Endothelial cell of hepatic sinusoid (primary cell): ENCODE data around the gene IQCM.

ENCODE experiments used
- in situ Hi-C: cut with HindIII; loops from 2 replicates; pipeline ENCODE4 v1.10.0; 2017; ENCODE audit warnings: low sequenced_read_pairs

The IQCM gene

DNA sequence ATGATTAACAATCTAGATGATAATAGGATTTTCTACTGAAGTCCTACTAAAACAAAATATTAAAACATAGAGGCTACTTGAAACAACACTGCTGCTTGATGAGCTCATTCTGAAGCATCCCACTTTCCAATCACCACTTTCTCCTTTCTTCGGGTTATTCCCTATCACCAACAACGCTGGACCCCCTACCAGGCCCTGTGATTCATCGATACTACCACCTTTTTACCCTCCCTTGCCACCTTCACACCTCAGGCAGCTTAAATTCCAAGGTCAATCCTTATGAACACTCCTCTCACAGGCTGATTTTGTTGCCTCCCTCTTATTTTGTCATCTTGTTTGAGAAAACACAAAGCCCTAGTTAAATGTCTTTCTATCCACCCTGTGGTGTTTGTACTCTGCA is 102.6 kb downstream of the IQCM start:
- in situ Hi-C loops = no loop called here

DNA sequence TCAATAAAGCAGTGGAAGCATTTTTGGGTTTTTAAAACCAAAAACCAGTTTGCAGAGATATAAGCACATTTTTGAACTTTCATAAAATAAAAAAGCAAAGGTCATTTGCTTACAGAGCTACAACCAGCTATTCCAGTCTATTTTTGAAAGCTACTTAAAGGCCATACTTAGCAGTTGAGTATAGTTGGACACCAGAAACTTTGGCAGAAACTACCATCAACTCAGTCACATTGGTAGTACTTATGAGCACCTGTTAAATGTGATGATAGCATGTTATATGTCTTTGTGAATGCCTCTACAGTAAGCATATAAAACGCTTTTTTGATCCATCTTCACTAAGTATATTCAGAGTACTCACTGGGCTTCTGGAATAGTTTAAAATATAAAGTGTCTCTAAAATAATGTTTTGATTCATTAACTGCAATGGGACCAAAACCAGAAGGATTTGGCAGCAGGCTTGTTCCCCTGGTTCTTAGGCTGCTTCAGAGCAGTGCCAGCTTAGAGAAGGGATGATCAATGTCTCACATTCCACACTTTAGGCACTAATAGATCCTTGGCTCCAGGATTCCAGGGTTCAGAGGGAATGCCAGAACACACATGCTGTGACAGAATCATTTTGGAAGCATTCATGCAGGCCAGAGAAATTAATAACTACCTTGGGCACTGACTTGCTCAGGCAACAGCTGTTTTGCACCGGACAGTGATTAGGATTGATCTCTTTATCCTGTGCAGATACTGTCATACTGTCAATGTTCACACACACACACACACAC is 103.9 kb downstream of the IQCM start:
- in situ Hi-C loops = no loop called here

DNA sequence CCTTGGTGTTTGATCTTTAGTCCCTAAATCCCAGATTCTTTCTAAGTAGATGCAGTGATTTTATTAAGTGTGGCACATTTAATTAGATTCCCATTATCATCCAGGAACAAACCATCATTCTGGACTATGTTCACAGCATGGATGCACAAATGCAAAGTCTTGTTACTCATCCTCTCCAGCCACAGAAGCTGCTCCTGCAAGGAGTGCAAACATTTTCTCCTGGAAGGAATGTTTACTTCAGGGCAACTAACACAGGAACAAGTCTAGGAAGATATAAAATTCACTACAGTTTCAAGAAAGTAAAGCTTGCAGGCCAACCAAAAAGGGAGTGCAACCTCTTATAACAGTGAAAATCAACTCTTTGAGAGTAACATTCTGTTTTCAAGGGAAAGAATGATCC is 106.0 kb downstream of the IQCM start:
- in situ Hi-C loops = no loop called here

DNA sequence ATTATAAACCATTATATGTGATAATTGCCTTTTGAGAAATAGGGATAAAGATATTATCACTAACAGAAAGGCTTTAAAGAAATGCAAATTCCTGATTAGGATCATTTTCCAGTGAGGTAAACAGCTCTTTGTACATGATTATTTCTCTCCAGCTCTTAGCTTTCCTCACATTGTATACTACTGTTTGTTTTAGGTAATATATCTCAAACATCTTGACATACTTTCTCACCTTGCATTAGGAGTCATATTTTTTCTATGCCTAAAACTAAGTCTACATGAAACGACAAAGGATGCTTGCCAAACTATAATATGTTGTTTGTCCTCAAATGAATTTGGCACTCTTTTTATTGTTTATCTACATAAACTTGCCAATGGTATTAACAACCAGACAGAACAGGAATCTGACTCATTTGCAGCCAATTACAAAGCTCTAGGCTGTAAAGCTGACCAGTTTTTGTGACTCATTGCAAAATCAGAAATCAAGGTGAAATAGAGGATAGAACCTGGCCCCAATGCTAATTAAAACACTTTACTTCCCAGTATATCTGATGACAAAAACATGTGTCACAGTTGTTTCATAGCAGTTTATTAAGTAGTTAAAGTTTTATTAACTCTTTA is 107.0 kb downstream of the IQCM start:
- in situ Hi-C loops = no loop called here

DNA sequence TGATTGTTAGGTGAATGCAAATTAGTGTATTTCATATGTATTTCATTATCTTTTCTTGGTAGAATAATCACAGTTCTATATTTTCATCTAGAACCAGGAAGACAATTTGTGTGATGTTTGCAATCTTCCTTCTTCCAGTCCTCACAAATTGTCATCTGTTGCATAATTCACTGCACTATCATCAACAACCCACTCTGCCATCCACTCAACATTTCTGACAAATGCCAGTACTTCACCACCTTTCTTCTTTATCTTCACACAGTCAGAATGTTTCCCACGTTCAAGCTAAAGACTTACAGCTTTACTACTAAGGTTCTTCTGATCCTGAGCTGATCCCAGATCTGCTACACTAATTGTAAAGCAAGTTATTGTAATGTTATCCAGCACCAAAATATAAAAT is 107.8 kb downstream of the IQCM start:
- in situ Hi-C loops = no loop called here

DNA sequence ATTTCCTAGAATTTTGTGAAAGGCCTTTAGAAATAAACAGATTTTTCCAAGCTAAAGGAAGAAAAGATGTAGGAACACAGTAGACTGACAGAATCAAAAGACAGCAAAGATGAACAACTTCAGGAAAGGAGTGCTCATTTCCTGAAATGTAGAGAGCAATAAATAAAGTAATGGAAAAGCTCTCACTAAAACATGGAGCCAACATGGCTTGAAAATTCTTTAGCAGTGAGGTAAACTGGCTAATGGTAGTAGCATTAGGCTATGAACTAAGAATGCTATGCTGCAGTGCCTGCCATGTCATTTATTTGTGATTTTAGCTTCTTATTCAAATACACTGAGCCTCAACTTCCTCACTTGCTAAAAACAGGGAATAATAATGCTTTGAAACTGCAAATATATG is 108.7 kb downstream of the IQCM start:
- in situ Hi-C loops = no loop called here

DNA sequence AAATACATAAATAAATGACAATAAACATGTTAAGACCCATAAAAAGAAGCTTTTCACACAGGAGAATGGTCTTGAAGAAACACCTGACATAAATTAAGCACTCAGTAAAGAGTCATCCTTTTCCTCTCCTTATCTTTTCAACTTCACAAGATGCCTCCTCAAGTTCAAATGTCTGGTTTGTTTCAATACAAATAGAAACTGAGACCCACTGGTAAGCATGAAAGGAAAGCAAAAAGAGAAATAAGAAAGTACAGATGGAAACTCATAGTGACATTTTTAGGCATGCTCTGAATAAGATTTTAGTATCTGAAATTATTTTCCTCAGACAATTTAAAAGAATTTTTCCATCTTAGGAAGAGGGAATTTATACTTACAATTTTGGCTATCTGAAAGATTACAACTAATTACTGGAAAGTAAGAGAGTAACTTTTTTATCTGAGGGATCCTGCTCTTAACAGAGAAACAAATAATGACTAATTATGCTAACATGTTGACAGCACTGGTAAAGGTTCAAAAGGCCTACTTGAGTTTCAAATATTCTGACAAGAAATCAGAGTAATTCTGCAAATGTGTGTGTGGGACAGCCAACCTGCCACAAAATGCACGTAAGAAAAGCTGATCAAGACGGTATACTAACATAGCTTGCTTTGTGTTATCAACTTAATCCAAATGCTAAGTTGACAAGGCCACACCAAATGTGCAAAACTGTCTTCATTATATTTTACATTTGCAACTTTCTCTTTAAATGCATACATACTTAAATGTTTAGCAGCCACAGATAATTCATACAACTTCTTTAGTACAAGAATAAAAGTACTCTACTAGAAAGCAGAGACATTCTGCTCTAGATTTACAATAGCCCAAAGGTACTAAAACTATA is 113.0 kb downstream of the IQCM start:
- in situ Hi-C loops = no loop called here

DNA sequence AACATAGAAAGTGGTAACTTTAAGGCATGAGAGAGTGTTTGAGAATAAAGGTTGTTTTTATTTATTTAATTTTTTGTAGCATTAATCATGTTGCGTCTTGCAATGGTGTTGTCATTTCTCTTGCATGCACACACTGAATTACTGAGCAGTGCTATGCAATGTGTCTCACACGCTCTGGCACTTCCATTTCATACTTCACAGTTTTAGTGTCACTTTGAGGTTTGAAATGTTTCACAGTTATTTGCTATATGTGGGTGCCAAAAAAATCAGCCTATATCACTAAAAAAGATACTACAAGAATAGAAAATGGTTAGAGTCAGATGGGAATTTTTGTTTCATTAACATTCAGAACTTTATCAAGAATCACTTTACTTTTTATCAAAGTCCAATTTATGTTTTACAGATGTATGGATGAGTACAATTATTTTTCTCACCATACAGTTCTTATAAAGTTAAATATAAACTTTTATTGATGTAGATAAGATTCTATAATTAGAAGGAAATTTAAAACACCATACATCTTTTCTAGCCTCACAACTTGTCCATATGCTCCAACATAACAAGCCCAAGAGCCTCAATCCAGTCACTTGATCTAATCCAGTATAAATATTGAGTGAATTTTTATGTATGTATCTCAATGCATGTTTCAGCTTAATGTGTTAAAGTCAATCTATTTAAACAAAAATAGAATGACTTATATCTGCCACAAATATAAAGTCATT is 114.0 kb downstream of the IQCM start:
- in situ Hi-C loops = no loop called here

DNA sequence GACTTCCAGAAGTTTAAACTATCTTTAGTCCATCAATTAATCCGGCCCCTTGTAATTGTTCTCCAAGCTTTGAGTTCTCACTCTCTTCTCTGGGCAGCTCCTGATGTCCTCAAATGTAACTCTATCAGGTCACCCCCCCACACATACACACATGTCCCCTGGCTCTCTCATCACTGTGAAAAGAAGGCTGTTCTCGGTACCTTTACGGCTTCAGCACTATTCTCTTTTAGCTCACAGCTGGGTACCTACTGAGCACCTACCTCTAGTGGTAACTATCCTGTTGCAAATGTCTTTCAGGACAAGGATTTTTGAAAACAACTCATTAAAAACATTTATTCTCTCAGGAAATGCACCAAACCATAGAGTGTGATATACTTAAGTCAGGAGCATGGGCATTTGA is 115.4 kb downstream of the IQCM start:
- in situ Hi-C loops = no loop called here

DNA sequence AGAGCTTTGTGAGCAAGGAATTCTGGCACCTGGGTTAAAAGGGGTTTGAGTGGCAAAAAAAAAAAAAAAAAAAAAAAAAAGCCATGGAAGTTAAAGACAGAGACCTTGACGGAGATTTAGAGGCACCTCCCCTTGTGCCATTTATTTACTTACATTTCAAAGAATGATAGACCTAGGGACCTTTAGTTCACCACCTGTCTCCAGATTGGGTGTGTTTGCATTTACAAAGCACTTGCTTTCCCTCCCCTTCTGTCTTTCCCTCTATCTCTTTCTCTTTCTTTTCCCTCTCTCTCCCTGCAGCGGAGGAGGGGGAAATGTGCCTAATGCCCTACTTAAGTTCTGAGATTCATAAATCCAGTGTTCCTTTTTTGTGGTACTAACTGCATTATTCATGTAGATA is 116.0 kb downstream of the IQCM start:
- in situ Hi-C loops = no loop called here

DNA sequence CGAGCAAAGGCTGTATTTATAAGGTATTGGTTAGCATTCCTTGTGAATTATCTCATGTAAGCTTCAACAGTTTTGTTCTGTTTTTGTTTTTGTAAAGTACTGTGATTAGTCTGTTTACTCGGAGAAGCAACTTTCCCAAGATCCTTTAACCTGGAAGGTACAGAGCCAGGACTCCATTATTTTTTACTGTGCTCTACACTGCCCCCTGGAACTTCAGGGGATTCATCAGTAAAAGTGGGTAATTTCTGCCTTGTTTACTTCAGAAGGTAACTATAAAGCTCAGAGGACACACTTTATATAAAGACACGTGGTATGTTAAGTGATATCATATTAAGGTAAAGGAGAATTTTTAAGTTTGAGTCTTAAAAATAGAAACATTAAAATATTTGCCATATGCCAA is 124.9 kb downstream of the IQCM start:
- in situ Hi-C loops = no loop called here

DNA sequence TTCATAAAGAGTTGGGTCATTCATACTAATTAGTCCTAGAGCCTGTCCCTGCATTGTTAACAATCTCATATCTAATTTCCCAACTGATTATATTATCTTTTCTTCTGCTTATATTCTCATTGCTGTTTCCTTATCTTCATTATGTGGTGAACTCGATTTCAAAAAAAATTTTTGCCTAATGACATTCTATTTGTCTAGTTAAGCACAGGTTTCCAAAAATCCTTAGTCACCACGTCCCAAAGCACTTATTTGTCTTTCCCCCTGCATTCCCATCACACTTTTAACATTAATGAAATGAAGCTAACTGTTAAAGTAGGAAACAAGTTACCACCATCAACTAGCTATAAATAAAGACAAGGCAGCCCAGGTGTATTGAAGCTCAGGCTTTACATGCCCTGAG is 131.1 kb downstream of the IQCM start:
- in situ Hi-C loops = no loop called here

DNA sequence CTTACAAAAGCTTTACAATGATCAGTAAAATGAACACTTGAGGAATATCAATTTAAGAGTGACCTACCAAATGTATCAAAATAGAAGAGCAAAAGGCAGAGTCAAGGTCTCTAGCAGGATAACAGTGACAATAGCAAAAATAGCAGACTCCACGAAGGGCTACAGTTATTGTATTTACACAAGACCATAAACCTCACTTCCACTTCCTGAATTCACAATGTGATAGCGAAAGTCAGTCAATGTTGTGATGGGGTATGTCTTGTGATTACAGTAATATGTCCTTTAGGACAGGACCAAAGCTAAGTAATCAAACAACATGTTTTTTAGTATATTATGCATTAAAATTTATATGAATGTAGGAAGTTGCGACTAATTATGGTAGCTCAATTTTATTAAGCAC is 139.6 kb downstream of the IQCM start:
- in situ Hi-C loops = no loop called here

DNA sequence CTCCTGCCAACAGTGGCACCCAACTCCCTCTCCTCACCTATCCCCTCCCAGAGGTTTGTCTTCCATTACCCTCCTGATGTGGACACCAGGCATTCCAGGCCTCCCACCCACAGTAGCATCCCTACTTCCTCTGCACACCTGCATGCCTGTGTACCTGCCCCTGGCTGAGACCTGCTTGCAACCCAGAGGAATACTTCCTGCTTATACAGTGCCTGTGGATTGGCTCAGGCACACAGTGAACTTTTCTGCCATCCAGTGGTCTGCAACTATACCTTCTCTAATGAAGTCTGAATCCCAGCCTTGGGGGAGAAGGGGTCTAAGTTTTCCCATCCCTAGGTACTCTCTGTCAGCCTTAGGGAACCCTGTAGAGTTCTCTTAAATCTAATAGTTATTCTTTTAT is 169.9 kb downstream of the IQCM start:
- in situ Hi-C loops = no loop called here

DNA sequence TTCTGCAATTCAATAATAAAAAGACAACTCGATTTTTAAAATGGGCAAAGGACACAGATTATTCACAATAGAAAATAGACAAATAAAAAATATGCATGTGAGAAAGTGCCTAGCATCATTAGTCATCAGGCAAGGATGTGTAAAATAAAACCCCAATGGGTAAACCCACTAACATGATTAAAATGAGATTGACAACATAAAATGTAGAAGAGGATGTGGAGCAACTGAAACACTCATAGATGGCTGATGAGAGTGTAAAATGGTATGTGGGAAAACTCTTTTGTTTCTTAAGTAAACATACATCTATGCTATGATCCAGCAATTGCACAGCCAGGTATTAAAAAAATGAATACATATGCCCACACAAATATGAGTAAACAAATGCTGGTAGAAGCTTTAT is 177.6 kb downstream of the IQCM start:
- in situ Hi-C loops = no loop called here

DNA sequence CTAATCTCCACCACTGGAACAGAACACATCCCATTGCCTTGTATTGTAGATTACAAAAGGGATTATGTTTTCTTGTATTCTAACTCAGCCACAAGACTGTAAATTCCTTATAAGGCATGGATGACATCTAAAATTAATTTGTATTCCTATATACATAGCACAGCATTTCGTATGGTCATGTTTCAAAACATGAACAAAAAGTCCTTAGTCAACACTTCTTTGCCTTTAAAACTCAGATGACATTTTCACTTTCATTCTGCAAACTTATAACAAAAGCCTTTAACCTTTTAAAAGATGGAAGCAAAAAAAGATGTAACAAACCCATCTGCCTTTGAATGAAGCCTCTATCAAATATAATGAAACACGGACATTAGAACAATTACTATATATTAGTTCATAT is 181.3 kb downstream of the IQCM start:
- in situ Hi-C loops = no loop called here

DNA sequence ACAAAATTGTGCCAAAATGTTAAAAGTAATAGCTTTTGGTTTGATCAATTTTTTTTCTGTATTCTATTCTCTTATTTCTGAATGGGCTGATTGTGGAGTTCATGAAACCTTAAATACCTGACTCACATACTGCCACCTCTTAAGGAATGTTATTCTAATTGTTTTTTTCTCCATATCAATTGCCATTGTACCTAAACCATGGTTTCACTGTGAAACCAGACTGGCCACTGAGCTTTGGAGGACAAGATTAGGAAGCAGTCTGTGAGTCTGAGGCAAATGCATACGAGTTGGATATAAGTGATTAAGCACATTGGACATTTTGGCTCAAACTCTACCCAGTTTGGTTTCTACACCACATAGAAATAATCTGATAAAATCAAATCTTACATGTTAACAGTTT is 184.0 kb downstream of the IQCM start:
- in situ Hi-C loops = no loop called here

DNA sequence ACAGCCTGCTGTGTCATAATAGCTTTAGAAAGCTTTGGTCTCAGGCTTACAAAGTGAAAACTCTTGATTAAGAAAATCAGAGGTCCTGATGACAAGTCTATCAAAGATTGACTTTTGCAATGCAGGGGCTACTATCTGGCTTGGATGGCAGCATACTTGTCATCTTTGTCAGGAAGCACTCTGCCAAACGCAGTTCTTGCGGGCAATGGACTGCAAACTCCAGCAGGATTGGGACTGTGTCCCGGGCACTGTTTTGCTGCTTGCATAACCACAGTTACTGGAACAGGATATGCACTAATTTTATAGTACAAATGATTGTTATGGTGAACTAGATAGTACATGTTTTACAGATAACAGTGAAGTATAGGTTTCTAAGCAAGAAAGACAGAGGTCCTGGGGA is 185.6 kb downstream of the IQCM start:
- in situ Hi-C loops = no loop called here

DNA sequence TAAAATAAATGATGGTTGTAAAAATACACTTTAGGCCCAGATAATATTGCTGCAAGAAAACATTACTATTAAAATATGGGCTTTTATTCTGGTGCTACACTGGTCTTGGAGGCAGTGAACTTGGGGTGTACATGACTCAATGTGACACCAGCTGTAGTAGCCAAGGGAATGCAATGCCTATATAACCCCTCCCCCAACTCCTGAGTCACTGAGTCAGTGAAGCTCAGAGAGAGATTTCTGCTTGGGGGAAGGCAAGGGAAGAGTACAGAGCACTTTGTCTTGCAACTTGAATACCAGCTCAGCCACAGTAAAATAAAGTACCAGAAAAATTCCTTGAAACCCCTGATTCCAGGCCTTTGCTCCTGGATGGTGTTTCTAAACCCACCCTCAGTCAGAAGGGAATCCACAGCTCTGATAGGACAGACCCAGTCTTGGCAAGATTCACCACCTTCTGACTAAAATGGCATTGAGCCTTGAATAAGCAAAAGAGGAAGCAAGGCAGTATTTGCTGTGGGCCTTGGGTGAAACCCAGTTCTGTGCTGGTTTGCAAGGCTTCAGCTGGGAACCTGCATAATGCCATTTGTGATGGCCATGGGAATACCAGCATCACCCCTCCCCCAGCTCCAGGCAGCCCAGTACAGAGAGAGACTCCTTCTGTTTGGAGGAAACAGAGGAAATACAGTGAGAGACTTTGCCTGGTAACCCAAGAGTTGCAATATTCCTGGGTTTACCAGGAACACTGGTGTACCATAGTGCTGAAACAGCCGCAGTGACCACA is 209.9 kb downstream of the IQCM start:
- in situ Hi-C loops = no loop called here

DNA sequence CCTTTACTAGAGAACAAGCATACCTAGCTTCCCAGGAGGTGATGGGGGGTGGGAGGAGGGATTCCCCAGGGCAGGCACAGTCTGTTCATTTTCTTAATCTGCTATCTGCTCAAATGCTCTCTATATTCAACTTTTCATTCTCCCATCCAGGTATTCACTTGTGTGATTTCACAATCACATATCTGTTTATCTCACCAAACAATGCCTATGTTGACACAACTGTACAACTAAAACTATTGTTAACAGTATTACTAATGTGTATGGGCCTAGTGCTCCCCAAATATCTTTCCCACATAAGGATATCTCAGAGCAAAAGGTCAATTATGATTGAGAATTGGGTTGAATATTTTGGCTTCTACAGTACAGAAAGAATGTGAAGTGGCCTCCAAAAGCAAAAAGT is 210.8 kb downstream of the IQCM start:
- in situ Hi-C loops = no loop called here

DNA sequence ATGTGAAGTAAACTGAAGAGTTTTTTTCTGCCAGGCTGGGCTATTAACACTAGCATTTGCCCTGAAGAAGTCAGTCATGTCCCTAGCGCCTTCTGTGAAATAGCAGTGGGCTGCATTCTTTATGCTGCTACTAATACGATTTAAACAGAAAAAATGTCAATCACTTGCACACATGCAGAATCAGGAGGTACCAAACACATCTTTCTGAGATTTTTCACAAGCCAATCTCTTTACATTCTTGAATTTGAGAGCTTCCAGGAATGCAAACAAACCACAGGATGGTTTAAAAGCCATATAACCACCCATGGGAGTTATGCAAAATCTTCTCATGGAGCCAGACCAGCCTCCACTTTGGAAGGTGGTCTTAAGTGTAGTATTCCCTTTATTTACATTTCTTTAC is 220.1 kb downstream of the IQCM start:
- in situ Hi-C loops = no loop called here
